Measurements from ENCODE around the gene ARMC3. TPM values are rescaled to one million over a fixed set of nuclear protein-coding genes. Genes with fewer than 3 reads are reported as not detected.
A peak's percentile ranks its signal among the peaks of the same experiment; 100 is the strongest.

Gene ARMC3
- total RNA-seq, 1 experiment from 2014 or later: 0.09 TPM

- Mint-ChIP-seq H3K4me3 (no peak overlapping the region), H3K9me3 (no peaks in the 10 kb centered on the region), H3K27ac (no peak overlapping the region), H3K27me3 (ENCODE audit: low read depth) (no peaks in the 10 kb centered on the region; the same call in 1 of the 2 replicates), H3K4me1 (peaks cover 7 to 13% of the 10 kb centered on the region in 2 experiments), H3K36me3 (ENCODE audit: insufficient read depth in 1 of 3, low read depth in 3 of 3) (no peaks in the 10 kb centered on the region)
- no peak overlapping the region for H2BK12ac ChIP-seq (ENCODE audit: insufficient read length, low read depth, low read length)
- no peak for DNase-seq
- no peaks in the 10 kb centered on the region for H3K79me2 ChIP-seq (ENCODE audit: insufficient read depth, low read length)
- no peak overlapping the region for H3K23ac ChIP-seq (ENCODE audit: insufficient read length, low read depth, low read length)
- no peak overlapping the region for H3K9ac ChIP-seq (ENCODE audit: extremely low read depth, insufficient read length, low read length)
- no peak overlapping the region for H3K14ac ChIP-seq (ENCODE audit: insufficient read depth, low read length)
- no peaks in the 10 kb centered on the region for H3K9me3 ChIP-seq (ENCODE audit: control insufficient read depth, low read depth, low read length)
- H2AFZ ChIP-seq (ENCODE audit: low read length): no peak overlapping the region
- no peaks in the 10 kb centered on the region for H4K20me1 ChIP-seq (ENCODE audit: control insufficient read depth, insufficient read depth, insufficient read length)
- H3K79me1 ChIP-seq (ENCODE audit: insufficient read depth, low read depth, low read length, poor library complexity, severe bottlenecking): no peaks in the 10 kb centered on the region
- no peak overlapping the region for H3K18ac ChIP-seq (ENCODE audit: insufficient read length, low read depth, low read length)
- no peak overlapping the region for H2BK20ac ChIP-seq (ENCODE audit: low read depth, low read length, poor library complexity, severe bottlenecking)
- no peak overlapping the region for H3K4ac ChIP-seq (ENCODE audit: low read depth, low read length)
- no peak overlapping the region for H3K27ac ChIP-seq (ENCODE audit: insufficient read length, low read depth, low read length)
- H4K5ac ChIP-seq (ENCODE audit: insufficient read length, low read depth, low read length): no peak overlapping the region
- H3K56ac ChIP-seq (ENCODE audit: insufficient read length, low read depth, low read length): no peak overlapping the region
- no peak overlapping the region for H2BK15ac ChIP-seq (ENCODE audit: low read depth, low read length)
- no peaks in the 10 kb centered on the region for H3K27me3 ChIP-seq (ENCODE audit: insufficient read depth, low read length)
- H4K91ac ChIP-seq (ENCODE audit: insufficient read length, low read depth, low read length): no peak overlapping the region
- no peak overlapping the region for H3T11ph ChIP-seq (ENCODE audit: low read length)
- H3K23me2 ChIP-seq (ENCODE audit: insufficient read length, low read depth, low read length, poor library complexity, severe bottlenecking): no peaks in the 10 kb centered on the region
- peak; percentile 96 for TF ChIP-seq CTCF (conservative IDR thresholded peaks at IDR 0.05)
- no peak overlapping the region for H2AK5ac ChIP-seq (ENCODE audit: insufficient read length, low read length)
- no peaks in the 10 kb centered on the region for H3K4me1 ChIP-seq (ENCODE audit: insufficient read depth, low read length)
- H4K8ac ChIP-seq (replicated peaks; ENCODE audit: insufficient read length, low read depth, low read length): no peak overlapping the region
- no peak overlapping the region for H3K4me2 ChIP-seq (ENCODE audit: insufficient read depth, insufficient read length, low read length)
- H2BK5ac ChIP-seq (ENCODE audit: insufficient read length, low read length): no peak overlapping the region
- no peak overlapping the region for H2BK120ac ChIP-seq (ENCODE audit: low read depth, low read length, poor library complexity, severe bottlenecking)
- no CpG with 5 or more reads among the region's 12 CpGs for WGBS (ENCODE audit: extremely low coverage, insufficient read length, low lambda C conversion rate)
Measured at GRCh38 chr10:22988581-22989360, 60.9 kb downstream of the ARMC3 start.

All from H9 (cell line).